NOMO-1 (cell line): Measurements from ENCODE around the gene SLC8A1.
A peak's percentile ranks its signal among the peaks of the same experiment; 100 is the strongest.

Source experiments
- DNase-seq, 2 experiments: peaks; one replicate each; lab custom pipeline; 2025; ENCODE audit not compliant: unreplicated experiment in 2 of 2; lab: John Stamatoyannopoulos, UW

SLC8A1 gene

DNA sequence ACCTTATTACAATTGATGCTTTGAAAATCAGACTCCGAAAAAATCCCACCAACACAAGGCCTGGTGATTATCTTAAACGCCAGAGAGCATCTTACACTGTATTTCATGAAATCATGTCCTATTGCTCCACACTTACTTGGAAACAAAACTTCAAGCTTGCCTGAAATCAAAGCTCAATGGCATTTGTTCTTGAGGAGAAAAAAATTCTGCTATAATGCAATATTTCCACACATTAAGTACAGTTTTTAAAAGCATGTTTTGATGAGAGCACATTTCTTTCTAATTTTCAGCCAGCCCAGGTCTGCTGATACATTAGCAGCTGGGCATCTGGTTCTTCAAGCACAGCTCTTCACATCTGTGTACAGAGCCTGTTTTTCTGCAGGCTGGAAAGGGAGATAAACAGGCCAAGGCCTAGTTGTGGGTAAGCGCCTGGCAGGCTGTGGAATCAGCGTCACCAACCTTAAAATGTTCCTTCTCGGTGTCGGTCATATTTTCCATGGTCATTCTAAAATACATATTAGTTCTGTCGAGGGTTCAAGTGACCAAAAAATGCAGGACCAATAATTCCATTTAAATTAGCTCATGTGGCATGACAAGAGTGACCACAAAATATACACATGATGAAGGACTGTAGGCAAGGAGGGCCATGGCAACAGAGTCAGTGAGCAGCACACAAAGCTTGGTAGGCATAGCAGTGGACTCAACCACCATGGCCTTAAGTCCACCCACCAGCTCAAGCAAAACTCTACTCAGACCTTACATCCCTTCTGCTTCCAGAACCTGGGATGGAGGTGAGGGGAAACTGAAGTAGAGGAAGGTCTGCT, 20.9 kb downstream of the SLC8A1 start:
- no peak for DNase-seq

- DNase-seq = peak in 1 of 2 experiments; percentile 22
Measured at GRCh38 chr2:40428439-40428838, 23.5 kb downstream of the SLC8A1 start.

- no peak for DNase-seq
Measured at GRCh38 chr2:40421631-40422297, 30.1 kb downstream of the SLC8A1 start.

- no peak for DNase-seq
Measured at GRCh38 chr2:40420478-40420877, 31.4 kb downstream of the SLC8A1 start.

DNA sequence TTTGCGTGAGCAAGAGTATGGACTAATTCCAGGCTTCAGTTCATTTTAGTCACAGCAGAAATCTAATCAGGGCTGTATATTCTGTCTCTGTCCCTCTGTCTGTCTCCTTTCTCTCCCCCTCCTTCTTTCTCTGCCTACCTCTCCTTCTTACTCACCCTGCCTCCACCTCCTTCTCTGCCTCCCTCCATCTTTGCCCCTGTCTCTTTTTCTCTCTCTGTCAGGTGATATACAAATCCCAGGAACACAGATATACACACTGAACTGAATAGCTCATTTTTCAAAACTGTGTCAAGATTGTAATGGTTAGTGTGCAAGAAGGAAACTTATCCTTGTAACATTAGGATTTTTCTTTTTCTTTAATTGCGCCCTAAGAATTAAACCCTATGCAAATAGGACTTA, 32.5 kb downstream of the SLC8A1 start:
- DNase-seq = no peak

DNA sequence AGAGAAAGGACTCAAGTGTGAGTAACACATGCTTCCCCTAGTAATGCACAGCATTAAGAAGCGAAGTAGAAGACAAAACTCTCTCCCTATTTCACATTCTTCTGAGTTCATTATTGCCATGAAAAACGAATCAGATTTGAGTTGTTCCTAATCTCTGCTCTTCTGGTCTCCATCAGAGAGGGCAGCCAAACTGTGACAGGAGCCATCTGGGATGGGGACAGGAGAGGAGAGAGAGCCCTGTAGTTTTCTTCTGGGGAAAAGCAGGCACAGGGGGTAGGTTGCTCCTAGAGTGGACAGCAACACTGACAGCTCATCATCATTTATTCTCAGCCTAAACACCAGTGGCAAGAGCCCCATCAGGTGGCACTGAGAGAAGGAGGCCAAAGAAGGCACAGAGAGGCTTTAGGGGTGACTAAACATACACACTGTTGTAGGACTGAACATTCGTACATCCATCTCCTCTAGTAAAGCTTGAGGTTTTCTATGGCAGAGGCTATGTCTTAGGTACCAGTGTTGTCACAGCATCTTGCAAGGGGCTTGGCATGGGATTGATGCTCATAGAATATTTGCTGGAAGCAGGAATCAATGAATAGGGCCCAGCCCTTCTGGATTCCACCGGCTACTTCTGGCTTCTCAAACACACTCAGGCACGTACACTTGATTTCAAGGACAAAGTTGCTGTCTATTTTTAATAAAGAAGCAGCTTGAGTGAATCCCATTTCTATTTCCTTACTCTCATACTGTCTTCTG, 33.1 kb downstream of the SLC8A1 start:
- no peak for DNase-seq

DNA sequence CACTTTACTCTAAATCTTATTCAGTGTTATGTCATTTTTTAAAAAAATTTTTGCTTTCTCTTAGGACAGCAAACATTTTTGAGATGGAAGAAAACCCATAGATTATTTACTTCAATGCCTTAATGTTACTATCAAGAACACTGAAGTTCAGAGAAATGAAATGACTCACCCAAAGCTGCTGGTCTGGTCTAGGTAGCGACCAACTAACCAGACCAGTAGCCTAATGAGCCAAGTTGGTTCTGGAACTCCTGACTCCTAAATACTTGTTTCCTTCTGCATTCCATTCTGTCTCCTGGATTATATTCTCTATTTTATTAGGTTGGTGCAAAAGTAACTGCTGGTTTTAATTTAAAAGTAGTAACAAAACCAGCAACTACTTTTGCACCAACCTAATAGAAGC, 35.4 kb downstream of the SLC8A1 start:
- no peak for DNase-seq

- no peak for DNase-seq
Measured at GRCh38 chr2:40415391-40415790, 36.5 kb downstream of the SLC8A1 start.

DNA sequence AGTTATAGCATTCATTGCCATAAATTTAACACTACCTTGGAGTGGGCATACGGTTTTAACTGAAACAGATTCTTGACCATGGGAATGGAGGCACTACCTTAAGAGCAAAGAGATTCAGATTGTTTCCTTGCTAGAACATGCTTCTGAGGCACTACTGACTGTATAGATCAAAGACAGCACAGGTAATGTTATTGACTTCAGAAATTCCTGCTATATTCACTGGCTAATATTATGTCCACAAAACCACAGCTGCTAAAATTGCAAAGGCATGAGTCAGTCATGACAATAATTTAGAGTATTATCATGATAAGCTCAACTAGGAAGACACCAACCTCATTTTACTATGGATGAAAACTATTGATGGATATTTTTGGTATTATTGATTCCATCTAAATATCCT, 39.4 kb downstream of the SLC8A1 start:
- no peak for DNase-seq

DNA sequence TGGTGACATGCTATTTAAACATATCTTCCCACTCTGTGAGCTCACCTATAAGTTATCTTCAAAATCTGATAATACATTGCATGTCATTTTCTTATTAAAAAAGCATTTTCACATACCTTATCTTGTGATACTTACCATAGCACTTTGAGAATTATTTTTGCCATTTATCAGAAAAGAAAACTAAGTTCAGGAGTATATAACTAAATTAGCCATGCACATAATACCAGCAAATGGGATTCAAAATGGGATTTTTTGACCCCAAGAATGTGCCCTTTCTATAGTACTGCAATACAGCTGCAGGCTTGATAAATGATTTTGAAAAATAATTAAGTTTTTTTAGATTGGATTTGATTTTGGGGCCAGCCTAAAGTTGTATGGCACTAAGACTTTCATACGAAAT, 41.2 kb downstream of the SLC8A1 start:
- DNase-seq = no peak

DNA sequence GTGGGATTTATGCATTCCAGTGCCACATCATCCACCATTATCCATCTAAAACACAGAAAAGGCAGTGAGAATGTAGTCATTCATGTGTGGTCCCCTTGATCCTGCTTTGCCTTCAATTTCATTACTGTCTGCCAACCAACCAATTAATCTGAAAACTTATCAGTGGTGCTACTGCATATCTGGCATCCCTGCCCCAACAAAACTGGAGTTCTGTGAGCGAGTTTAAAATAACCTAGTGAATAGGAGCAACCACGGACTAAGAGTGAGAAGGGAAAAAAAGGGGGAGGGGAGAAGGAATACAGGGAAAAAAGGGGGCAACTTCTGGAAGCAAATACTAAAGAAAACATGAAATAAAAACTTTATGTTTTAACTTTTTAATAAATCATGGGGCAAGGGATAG, 42.2 kb downstream of the SLC8A1 start:
- no peak for DNase-seq

GRCh38 chr2:40406485-40407289, 45.2 kb downstream of the SLC8A1 start:
- DNase-seq = no peak

GRCh38 chr2:40405465-40405864, 46.4 kb downstream of the SLC8A1 start:
- DNase-seq = no peak

DNA sequence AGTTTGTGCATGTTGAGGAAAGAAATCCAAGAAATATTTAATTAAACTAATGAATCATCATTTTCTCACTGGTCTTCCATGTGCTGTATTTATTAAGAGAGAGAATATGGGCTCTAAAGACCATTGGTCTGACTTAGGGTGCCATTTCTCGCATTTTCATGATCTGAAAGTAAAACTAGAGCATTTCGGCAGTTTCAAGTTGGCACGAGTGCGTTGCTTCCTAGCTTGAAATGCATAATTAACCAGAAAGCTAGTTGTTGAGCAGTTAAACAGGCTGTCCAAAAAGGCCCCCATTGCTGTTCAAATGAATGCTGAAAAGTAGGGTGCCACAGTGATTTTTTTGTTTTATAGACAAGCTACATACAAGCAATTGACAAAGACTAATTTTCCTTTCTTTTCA, 47.4 kb downstream of the SLC8A1 start:
- peak in 1 of 2 experiments; percentile 42 for DNase-seq

DNA sequence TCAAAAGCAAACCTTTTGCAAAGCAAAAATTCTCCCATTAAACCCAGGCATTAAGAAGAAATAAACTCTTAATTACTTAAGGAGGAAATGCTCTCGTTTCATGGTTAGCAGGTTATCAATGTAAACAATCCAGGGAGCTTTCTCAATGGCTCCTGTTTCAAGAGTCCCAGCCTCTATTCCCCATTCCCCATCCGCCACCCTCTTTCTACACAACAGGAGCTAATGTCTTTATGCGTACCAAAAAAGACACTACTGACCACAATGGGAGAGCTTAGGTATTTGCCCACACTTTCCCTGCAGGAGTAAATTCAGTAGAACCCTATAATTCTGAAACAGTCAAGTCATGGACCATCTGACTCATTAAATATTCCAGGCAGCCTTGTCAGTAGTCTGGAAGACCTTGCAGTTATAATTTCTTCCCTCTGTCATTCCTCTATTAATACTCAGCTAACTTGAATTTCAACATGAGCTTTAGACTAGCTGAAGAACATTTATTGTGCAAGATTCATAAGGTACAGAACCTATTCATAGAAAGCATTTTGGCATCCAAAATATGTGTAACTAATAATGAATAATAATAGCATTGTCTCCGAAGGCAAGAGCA, 48.6 kb downstream of the SLC8A1 start:
- no peak for DNase-seq

GRCh38 chr2:40401896-40402295, 50.0 kb downstream of the SLC8A1 start:
- no peak for DNase-seq

GRCh38 chr2:40400336-40400953, 51.4 kb downstream of the SLC8A1 start:
- DNase-seq = no peak

- DNase-seq = no peak
Measured at GRCh38 chr2:40397765-40398164, 54.1 kb downstream of the SLC8A1 start.

GRCh38 chr2:40396124-40396523, 55.8 kb downstream of the SLC8A1 start:
- no peak for DNase-seq
